Endothelial cell of coronary artery (primary cell): Measurements from ENCODE around the gene SYT13. TPM values are rescaled to one million over a fixed set of nuclear protein-coding genes. Genes with fewer than 3 reads are reported as not detected.

ENCODE experiments used
- total RNA-seq: library from RNA; depleted of rRNA; stranded (reverse); fragments of >200 nt; gene quantifications from 2 replicates; pipeline ENCODE4 v1.2.3, GENCODE V29; 2014

Gene SYT13, protein sequence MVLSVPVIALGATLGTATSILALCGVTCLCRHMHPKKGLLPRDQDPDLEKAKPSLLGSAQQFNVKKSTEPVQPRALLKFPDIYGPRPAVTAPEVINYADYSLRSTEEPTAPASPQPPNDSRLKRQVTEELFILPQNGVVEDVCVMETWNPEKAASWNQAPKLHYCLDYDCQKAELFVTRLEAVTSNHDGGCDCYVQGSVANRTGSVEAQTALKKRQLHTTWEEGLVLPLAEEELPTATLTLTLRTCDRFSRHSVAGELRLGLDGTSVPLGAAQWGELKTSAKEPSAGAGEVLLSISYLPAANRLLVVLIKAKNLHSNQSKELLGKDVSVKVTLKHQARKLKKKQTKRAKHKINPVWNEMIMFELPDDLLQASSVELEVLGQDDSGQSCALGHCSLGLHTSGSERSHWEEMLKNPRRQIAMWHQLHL
- total RNA-seq, result not detected in 2 replicates

GRCh38 chr11:45285930-45286632 is at the start of gene SYT13:
Gene SYT13, minus strand, starts transcription at chr11:45286341. Its CDS starts 134 bp downstream, at chr11:45286207.

Other genes with a start within 250 kb of the SYT13 start
- gene PRDM11, start 139.7 kb downstream of the SYT13 start, total RNA-seq, result 5.7 and 6.3 TPM in 2 replicates